DOHH2 (cell line): ENCODE results near the gene RINL.

Source experiments
- EZH2phosphoT487 ChIP-seq: fragments of 200-600 bp; sonication (generic); IDR thresholded peaks from 2 replicates; pipeline ENCODE4 v1.6.1; 2017; ENCODE audit warnings: borderline replicate concordance, mild to moderate bottlenecking, antibody characterized with exemption, low read length, moderate library complexity, mixed read lengths
- TF ChIP-seq, protein P1 (sequence below): fragments of 200-600 bp; sonication (generic); IDR thresholded peaks from one replicate; pipeline ENCODE4 v1.5.1; 2014; ENCODE audit warnings: antibody characterized with exemption, mild to moderate bottlenecking, low read depth, low read length; ENCODE audit not compliant: poor library complexity, severe bottlenecking

DNA sequence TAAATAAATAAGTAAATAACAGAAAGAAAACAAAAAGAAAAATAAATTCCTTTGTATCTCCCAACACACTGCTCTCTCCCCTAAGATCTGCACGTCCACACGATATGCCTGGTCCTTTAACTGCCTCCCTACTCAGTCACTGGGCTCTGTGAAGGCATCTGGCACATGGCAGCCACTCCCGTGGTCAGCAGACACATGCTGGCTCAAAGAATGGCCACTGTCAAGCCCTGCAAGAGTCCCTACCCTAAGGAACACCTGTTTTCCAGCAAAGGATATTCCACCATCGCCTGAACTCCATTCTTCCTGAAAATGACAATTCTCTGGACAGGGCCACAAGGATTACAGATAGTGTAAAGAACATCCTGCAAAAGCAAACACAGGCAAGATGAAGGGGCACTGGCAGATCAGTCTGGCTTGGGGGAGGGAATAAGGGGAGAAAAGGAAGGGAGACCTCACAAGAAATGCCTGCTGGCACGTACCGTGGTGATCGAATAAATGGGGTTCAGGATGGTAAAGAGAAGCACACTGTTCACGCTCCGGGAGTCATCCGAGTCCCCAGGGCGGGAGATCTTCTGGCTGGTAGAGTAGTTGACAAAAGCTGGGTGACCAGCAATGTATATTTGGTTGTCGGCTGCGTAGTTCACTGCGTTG, 32.6 kb downstream of the RINL start:
- TF ChIP-seq, protein P1, sequence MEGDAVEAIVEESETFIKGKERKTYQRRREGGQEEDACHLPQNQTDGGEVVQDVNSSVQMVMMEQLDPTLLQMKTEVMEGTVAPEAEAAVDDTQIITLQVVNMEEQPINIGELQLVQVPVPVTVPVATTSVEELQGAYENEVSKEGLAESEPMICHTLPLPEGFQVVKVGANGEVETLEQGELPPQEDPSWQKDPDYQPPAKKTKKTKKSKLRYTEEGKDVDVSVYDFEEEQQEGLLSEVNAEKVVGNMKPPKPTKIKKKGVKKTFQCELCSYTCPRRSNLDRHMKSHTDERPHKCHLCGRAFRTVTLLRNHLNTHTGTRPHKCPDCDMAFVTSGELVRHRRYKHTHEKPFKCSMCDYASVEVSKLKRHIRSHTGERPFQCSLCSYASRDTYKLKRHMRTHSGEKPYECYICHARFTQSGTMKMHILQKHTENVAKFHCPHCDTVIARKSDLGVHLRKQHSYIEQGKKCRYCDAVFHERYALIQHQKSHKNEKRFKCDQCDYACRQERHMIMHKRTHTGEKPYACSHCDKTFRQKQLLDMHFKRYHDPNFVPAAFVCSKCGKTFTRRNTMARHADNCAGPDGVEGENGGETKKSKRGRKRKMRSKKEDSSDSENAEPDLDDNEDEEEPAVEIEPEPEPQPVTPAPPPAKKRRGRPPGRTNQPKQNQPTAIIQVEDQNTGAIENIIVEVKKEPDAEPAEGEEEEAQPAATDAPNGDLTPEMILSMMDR: no peak
- TF ChIP-seq EZH2phosphoT487: no peak
